CD4-positive, alpha-beta T cell treated with Interferon gamma for 1 hour (primary cell): ENCODE measurements around the gene CA12.

Experiments
- DNase-seq: peaks from one replicate; pipeline ENCODE4 v3.0.0-alpha.2; 2020

The CA12 gene

GRCh38 chr15:63299943-63300575 lies 81.6 kb downstream of the CA12 start:
- DNase-seq = no peak

- DNase-seq = no peak
These were observed 85.5 kb downstream of the CA12 start for GRCh38 chr15:63296195-63296594.

GRCh38 chr15:63295341-63295740 lies 86.3 kb downstream of the CA12 start:
- DNase-seq = no peak

- no peak for DNase-seq
These were observed 87.3 kb downstream of the CA12 start for GRCh38 chr15:63294359-63294758.

GRCh38 chr15:63292771-63293170 lies 88.9 kb downstream of the CA12 start:
- DNase-seq = no peak

- no peak for DNase-seq
These were observed 89.4 kb downstream of the CA12 start for GRCh38 chr15:63292241-63292640.

- no peak for DNase-seq
These were observed 90.1 kb downstream of the CA12 start for GRCh38 chr15:63291507-63291906.

GRCh38 chr15:63288778-63289378 lies 92.8 kb downstream of the CA12 start:
- DNase-seq = no peak

GRCh38 chr15:63288342-63288741 lies 93.3 kb downstream of the CA12 start:
- no peak for DNase-seq

GRCh38 chr15:63287109-63287508 lies 94.5 kb downstream of the CA12 start:
- no peak for DNase-seq

- DNase-seq = no peak
These were observed 97.3 kb downstream of the CA12 start for GRCh38 chr15:63284335-63284734.

- DNase-seq = peak; percentile 49
These were observed 98.5 kb downstream of the CA12 start for GRCh38 chr15:63283126-63283525.

GRCh38 chr15:63277893-63278456 lies 103.7 kb downstream of the CA12 start:
- DNase-seq = no peak

- peak; percentile 84 for DNase-seq
These were observed 104.4 kb downstream of the CA12 start, which contains the start of gene APH1B for GRCh38 chr15:63277038-63277892. Gene APH1B (plus strand): TSS chr15:63277605. CDS start chr15:63277624, 19 bp downstream.

- DNase-seq = no peak
These were observed 105.2 kb downstream of the CA12 start for GRCh38 chr15:63276342-63277037.

GRCh38 chr15:63274427-63274826 lies 107.2 kb downstream of the CA12 start:
- peak; percentile 3 for DNase-seq
